HG02981 (cell line): ENCODE measurements around the gene SYT9.

Experiments used
- ATAC-seq: cut with Tn5 transposase; IDR thresholded peaks from one replicate; pipeline ENCODE4 v1.9.1; 2021; ENCODE audit warnings: mild to moderate bottlenecking, moderate library complexity; ENCODE audit not compliant: unreplicated experiment

SYT9 gene

DNA sequence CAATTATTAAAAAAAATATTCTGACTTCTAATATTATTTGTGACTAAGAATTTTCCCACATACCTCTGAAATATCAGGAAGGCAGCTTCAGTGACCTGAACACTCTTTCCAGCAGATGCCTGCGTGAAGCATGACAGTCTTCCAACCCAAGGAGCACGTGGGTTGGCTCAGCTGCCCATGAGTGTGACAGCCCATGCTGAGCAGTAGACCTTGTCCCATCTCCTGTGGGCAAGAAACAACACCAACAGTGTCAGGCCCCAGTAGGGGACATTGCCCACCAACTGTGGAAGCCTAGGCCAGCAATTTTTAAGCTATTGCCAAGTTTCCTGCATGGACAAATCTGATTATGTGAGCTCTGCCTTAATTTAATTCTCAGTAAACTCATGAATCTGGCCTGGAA is 167.2 kb downstream of the SYT9 start:
- no peak for ATAC-seq

DNA sequence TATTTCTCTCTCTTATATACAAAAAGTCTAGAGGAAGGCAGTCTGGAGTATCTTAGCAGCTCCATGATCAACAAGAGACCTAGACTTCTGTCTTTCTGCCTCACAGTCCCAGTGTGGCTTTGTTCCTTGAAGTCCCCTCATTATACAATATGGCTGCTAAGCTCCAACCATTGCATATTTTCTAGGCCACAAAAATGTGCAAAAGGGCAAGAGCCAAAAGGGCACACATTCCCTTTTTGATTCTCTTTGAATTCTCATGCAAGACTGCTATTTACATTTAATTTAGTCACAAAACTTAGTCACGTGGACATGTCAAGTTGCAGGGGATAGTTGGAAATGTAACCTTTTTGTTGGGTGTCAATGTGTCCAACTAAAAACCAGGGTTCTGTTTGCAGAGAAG is 169.4 kb downstream of the SYT9 start:
- no peak for ATAC-seq

DNA sequence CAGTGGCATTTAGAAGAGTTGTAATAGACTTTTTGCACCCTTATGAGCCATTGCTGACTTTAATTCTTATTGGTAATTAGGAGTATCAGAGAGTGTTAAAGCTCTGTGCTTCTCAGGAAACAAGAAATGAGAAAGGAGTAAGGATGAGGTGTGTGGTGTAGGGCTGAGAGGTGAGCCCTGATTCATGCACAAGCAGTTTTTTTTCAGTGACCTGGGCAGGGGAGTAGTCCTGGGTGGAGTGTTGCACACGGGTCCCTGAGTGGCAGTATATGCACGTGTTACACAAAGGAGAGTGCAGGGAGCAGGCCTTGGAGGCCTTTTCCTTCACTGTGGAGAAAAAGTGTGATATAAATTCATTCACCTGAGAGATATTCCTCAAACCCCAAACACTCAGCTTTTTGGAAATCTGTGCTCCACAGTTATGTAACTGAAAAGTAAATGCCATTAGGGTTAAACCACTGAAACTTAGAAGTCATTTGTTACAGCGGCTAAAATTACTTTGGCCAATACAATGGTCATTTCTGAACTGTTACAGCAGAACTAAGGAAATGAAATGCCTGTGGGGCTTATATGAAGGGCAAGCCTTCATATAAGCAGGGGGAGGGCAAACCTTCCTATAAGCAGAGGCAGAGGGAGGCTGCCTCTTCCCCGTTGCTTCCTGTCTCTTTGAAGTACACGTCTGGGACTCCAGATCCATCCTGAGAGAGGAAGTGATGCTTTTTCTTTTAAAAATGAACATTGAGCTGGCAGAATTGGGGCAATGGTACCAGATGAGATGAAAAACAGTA is 171.0 kb downstream of the SYT9 start:
- no peak for ATAC-seq

GRCh38 chr11:7423946-7424345 is 172.2 kb downstream of the SYT9 start:
- no peak for ATAC-seq

DNA sequence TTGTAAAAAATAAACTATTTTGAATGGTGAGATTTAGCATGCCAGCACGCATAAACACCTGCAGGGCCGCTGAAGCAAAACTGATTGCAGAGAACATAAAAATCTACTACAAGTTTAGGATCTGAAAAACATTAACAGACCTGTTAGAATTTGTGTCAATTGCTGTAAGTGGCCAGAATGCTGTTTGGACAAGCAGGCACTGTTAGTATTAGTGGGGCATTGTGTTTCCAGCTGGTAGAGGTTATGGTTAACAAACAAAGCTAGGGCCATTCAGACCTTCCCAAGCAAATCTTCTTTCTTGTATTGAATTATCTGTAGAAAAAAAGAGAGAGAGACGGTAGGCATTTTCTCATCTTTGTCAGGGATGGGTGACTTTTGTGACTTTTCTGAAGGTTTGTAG is 176.0 kb downstream of the SYT9 start:
- no peak for ATAC-seq

DNA sequence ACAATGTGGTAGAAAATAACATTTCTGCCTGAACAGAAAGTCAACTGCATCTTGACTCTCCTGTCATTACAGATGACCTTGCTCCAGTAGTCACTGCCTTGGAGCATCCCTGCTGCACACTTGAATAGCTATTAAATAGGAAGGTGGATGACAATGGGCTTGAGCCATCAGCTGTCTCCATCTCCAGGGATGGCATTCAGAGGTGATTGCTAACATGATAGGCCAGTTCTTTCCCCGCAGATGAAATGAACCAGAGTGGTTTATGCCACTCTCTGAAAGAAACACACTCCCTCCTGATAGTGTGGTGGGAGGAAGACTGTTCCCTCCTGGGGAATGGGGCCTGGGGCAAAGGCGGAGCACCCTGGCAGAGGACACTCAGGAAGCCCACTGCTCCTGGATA is 176.5 kb downstream of the SYT9 start:
- no peak for ATAC-seq

DNA sequence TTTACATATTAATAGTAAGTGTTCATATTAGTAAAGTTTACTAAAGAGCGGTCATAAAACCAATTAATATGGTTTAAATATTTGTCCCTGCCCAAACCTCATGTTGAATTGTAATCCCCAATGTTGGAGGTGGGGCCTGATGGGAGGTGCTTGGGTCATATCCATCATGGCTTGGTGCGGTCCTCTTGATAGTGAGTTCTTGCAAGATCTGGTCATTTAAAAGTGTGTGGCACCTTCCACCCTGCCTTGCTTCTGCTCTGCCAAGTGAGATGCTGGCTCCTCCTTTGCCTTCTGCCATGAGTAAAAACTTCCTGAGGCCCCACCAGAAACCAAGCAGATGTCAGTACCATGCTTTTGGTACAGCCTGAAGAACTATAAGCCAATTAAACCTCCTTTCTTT is 178.8 kb downstream of the SYT9 start:
- no peak for ATAC-seq

GRCh38 chr11:7435176-7435575 is 183.5 kb downstream of the SYT9 start:
- no peak for ATAC-seq

DNA sequence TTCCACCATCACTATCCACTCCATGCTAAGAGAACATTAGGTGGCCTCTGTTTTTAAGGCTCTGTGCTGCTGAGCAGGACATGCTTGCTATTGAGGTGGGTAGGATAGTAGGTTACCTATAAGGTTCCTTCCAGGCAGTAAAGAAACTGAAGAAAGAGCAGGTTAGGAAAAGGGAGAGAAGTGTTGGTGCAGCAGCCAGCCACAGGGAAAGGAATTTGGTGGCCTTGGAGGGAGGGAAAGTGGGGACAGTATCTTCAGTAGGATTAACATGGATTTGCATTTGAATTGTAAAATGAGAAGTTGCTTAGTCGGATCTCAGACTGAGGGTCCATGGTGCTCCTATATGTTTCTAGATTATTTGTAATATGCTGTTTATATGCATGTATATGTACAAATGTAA is 184.4 kb downstream of the SYT9 start:
- ATAC-seq, result no peak

DNA sequence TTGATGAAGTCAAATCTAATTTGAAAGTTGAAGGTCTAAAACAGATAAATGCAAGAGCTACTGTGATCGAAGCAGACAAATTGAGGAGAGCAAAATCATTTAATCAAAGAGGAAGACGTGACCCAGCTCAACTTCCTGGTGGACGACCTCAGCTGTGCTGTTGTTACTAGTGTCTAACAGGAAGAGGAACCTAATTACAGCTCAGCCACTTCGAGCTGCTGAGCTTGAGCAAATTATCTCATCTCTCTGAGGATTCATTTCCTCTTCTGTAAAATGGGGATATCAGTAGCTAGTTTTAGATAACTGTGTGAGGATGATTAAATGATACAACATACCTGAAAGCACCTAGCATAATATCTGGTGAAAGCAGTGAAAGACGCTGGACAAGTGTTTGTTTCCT is 185.0 kb downstream of the SYT9 start:
- ATAC-seq, result no peak

GRCh38 chr11:7437696-7438095 is 186.0 kb downstream of the SYT9 start:
- no peak for ATAC-seq

- no peak for ATAC-seq
Measured at GRCh38 chr11:7439746-7440320, 188.1 kb downstream of the SYT9 start.

DNA sequence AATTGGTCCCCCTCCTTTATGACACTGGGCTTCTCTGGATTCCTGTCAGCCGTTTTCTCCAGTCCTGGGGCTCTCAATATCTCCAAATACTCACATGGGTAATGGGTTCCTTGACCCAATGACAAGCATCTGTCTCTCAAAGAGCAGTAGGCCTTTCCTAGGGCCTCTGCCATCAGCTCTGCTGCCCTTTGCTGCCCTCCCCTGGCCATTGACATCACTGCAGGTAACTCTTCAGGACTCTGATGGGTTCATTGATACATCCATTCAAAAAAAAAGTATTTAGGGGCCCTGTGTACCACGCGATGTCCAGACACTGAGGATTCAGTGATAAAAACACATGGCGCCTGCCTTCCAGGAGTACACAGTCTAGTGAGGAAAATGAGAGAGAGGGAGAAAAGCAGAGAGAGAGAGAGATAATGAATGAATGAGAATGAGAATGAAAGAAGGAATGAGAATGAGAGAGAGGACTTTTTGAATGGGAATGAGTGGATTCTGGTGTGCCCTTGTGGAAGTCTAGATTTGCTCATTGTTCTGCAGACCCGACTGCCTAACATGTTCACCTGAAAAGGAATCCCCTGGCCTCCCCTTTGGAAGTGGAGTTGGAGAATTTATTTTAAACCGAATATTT is 191.0 kb downstream of the SYT9 start:
- peak; percentile 89 for ATAC-seq

DNA sequence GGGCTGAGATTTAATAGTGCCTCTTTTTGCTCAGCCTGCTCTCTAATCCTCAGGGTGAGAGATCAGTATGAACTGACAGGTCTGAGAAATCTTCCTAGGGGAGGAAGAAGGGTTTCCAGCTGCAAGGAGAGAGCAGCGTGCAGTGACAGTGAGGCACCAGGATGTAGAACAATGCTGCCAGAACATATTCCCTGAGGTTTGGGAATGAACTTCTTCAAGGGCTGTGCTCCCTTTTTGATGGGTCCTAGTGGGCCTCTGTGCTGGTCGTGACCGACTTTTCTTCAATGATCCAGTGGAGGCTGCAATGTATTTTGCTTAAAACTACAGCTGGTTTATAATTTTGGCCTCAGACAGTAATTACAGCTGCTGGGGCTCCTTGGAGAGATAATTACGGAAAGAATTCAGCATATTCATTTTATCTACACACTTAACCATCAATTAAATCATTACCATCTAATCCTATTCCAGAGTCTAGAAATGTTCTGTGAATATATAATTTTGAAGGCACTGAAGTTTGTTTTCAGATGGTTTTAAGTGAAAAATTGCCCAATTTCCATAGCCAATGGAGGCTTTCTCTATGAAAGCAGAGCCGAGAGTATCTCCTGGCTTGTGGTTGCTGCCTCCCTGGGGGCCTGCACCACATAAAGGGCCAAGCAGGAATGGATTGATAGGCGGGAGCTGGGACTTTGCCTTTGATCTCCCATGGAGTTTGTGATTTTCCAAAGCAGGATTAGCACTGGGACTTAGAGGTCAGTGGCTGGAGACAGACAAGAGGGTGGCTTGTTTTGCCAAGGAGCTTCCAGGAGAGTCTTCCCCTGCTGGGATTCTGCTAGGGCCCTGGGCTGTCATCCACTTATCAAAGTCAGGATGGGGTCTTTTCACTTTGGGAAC is 192.6 kb downstream of the SYT9 start:
- no peak for ATAC-seq

- no peak for ATAC-seq
Measured at GRCh38 chr11:7445564-7445963, 193.9 kb downstream of the SYT9 start.

DNA sequence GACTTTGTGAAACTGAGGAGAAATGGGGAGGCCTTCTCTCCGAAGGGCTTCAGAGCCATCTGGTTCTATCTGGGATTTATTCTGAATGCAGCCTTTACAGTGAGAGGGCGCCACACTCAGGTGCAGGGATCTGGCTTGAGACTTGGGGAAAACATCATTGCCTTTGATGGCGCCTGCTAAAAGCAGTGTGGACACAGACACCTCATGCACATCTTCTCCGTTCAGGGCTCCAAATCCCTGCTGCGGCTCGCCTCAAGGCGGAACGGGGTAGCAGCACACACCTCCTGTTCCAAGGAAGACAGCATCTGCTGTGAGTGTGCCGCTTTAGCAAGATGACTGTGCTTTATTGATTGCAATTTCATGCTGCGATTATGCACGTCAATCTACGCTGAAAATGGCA is 196.5 kb downstream of the SYT9 start:
- ATAC-seq, result no peak

DNA sequence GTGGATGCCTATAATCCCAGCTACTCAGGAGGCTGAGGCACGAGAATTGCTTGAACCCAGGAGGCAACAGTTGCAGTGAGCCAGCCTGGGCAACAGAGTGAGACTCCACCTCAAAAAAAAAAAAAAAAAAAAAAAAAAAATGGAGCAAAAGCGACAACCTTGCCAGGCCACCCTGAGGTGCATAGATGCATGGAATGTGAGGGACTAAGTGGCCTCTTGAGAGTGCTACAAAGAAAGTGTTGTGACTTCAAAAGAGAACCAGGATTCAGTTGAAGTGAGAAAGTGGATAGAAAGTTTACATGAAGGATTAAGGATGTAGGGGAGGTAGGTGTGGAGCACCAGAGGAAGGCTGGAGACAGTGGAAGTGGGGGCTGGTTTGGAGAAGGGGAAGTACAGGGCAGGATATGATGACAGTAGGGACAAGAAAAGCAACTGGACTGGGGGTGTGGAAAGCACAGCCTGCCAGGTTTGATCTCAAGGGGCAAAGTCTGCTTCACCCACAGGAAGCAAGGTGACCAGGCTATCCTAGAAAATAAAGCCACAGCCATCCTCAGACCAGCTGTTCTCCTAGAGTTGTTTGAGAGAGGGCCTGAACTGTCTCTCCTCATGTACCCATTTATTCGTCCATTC is 197.6 kb downstream of the SYT9 start:
- ATAC-seq, result no peak

GRCh38 chr11:7449841-7450214 is 198.1 kb downstream of the SYT9 start:
- ATAC-seq, result no peak

- ATAC-seq, result no peak
Measured at GRCh38 chr11:7450836-7451235, 199.1 kb downstream of the SYT9 start.

DNA sequence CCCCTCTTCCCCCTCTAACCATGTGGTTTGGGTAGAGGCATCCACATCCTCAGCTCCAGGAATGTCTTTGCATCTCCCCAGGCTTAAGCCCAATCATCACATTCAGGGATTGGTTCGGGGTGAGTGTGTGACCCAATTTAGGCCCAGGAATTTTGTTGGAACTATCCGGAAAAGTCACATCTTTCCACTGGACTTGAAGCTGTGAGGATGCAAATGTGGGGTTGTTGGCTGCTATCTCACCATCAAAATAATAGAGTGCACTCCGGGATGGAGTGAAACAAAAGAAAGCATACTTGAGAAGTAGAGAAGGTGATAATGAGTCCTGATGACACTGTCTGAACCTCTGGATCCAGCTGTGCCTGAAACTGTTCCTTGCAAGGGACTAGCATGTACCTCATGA is 199.8 kb downstream of the SYT9 start:
- no peak for ATAC-seq

GRCh38 chr11:7451952-7452494 is 200.3 kb downstream of the SYT9 start:
- no peak for ATAC-seq
